ENCODE measurements around the gene IGF2. TPM values are rescaled to one million over a fixed set of nuclear protein-coding genes. Genes with fewer than 3 reads are reported as not detected.

Gene IGF2
- polyA plus RNA-seq, 3 donors: 615 to 954 (median 884) TPM

DNA sequence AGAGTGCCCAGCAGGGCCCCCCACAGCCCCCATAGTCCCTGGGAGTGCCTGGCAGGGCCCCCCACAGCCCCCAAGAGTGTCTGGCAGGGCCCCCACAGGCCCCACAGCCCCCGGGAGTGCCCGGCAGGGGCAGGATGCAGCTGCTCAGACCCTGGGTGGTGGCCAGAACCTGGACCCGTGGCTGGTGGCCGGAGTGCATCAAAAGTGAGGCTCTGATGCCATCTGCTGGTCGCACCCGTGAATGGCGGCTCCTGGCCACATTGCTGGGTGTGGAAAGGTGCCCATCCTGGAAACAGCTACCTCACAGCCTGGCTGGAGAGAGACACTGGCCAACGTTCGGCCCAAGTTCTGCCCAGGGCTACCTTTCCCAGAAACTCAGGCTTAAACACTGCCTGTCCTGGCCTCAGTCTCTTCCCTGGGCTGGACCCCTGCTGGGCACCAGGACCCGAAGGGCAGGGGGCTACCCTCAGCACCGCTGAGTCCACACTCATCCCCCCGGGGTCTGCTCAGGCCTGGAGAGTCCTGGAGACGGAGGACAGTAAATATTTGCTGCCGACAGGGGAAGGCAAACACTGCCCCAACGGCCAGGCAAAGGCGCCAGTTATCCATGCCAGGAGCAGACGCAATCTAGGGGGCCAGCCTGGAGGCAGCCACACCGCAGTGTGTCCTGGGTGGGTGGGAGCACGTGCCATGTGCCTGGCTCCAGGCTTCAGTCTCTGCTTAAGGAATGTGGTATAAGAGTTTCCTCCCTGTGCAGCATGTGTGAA is 17.4 kb upstream of the IGF2 start:
- no peak for DNase-seq

DNA sequence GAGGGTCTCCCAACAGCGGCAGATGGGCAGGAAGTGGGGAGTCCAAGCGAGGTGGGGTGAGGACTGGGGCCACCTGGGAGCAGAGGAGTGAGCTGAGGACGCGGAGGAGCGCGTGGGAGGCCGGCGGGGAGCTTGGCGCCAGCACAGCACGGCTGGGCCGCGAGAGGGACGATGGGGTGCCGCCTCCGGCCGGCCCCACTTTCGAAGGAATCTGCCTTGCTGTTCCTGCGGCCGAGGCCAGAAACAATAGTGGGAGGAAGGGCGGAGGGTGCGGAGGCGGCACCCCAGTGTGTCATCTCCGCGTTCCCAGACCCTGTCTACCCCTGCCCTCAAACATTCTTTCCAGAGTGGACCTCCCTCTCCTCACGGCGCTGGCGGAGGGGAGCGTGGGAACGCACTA is 16.3 kb upstream of the IGF2 start:
- DNase-seq: no peak

- DNase-seq: no peak
Measured at GRCh38 chr11:2154889-2155288, 15.7 kb upstream of the IGF2 start.

- DNase-seq: no peak
Measured at GRCh38 chr11:2154195-2154585, 15.0 kb upstream of the IGF2 start.

DNA sequence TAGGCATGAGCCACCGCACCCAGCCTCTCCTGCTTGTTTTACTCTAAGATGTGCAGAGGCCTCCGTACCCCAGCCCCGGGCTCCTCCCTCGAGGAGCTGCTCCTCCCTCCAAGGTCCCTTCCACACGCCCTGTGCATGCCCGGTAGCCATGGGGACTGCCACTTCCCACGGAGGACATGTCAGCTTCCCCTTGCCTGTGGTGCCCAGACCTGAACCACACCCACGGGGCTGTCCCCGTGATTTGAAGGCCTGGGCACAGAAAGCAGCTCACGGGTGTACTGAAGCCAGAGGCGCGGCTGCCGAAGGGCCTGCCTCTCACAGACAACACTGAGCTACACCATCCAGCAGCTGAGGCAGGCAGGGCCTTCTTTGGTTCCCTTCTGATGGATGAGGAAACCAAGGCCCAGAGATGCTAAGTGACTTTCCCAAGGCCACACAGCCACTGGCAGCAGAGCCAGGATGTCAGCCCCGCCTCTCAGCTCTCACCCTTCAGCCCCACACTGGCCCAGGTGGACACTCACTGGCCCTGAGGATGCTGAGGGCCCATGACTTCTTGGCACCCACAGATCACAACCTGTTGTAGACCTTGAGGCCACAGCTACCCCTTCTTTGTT is 14.5 kb upstream of the IGF2 start:
- DNase-seq: no peak

GRCh38 chr11:2151500-2152257 is 12.5 kb upstream of the IGF2 start:
- peak; percentile 77 for DNase-seq

- DNase-seq: no peak
Measured at GRCh38 chr11:2149864-2150847, 11.0 kb upstream of the IGF2 start.

GRCh38 chr11:2149460-2149859 is 10.3 kb upstream of the IGF2 start:
- DNase-seq: no peak

GRCh38 chr11:2148595-2148994 is 9.4 kb upstream of the IGF2 start:
- DNase-seq: no peak

- DNase-seq: no peak
Measured at GRCh38 chr11:2147391-2147790, 8.2 kb upstream of the IGF2 start.

DNA sequence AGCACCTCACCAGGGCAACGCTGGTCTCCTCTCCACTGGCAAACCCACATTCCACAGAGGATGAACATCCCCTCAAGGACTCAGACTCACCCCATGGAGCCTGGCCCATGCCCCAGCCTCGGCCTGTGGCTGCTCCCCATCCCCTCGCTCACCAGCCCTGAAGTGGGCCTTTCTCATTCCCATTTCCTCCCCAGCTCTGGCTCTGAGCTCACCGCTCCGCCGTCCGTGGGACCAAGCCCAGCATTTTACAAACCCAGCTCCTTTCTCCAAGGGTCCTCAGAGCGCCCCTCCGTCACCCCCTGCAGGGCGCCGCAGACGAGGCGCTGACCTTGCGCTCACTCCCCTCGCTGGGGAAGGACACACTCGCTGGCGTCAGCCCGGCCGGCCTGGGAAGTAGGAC is 6.9 kb upstream of the IGF2 start:
- no peak for DNase-seq

GRCh38 chr11:2144544-2145248 is 5.5 kb upstream of the IGF2 start:
- no peak for DNase-seq

GRCh38 chr11:2143799-2144543 is 4.8 kb upstream of the IGF2 start:
- no peak for DNase-seq

DNA sequence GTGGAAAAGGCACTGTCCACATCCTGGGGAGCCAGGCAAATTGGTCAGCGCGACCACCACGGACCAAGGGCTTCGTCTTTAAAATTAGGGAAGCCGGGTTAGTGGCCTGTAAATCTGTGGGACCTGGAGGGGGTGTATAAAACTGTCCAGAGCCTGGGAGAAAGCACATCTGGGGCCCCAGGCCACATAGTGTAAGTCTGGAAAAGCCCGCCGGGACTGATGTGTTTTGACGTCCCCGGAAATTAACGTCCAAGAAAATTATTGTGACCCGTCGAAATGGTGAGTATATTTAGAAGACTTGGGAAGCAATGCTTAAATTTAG is 4.2 kb upstream of the IGF2 start:
- no peak for DNase-seq

DNA sequence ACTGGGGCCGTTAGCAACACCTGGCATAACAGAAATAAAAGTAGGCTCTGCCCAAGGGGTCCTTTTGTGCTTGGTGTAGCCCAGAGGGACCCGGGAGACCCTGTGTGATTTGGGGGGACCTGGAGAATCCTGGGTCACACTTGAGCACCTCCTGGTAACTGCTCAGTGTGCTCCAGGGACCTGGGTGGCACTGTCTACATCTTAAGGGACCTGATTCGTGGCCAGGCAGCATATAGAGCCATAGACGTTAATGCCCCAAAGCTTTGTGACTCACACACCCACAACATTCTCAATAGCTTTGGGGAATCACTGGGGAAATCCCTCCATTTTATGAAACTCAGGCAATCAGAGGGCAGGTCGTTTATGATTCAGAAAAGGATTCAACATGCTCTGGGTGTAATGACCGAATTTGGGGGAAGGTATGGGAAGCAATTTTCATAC is 3.6 kb upstream of the IGF2 start:
- no peak for DNase-seq

DNA sequence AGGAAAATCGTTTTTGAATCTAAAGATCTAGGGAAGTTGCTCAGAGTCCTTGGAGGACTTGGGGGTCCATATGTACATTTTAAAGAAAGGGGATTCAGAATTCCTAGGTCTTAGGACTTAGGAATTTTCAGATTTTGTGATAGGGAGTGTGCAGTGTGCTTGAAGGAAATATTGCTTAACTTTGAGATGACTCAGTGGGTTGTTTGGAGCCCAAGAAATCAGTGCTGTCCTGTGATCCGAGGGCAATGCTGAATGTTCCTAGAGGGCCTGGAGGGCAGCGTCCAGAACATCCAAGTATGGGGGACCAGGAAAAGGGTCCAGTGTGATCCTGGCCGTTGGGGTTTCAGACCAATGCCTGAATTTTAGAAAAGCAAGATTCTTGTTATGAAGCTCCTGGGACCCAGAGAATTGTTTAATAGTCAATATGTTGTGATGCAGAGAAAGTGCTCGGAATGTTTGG is 3.1 kb upstream of the IGF2 start:
- DNase-seq: no peak

DNA sequence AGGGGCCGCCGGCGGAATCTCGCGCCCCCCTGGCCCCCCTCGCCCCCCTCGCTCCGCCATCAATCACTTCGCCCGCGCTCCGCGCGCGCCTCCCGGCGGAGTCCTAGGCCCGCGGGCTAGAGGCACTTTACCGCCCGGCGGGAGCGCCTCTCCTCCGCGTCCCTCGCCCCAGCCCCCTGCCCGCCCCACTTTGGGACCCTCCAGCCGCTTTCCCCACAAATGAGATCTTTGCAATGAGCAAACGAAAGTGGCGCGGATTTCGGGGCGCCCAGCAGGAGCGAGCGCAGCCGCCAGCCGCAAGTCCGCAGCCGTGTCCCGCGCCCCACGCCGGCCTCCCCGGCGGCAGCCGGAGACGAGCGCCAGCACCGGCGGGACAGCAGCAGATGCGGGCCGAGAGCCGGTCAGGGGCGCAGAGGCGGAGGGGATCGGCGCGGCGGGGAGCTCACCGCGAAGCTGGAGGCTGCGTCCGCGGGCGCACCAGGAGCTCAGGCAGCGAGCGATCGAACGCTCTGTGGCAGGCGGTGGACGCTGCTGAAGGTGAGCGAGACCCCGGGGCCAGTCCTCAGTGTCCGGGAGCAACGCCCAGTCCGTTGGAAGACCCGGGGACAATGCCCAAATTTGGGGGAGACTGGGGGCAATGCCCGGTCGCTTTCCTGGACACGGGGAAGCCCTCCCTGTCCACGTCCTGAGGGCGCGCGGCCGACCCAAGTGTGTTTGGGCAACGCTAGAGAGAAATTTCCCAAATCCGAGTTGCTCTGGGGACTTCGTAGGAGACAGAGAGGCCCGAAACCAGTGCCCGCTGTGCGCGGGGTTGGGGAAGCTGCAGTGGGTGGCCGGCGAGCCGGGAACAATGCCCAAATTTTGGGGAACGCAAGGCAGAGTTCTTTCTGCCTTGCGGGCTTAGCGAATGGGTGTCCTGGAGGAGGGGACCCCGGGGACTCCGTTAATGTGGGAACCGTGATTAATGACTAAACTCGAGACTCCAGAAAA is 1.5 kb upstream of the IGF2 start:
- no peak for DNase-seq

- no peak for DNase-seq
Measured at GRCh38 chr11:2139621-2140337, 590 bp upstream of the IGF2 start.

Measured in renal pelvis (tissue), 4 donors.